Tibial nerve (tissue), 4 donors: Measurements from ENCODE around the gene HDDC3. TPM values are rescaled to one million over a fixed set of nuclear protein-coding genes. Genes with fewer than 3 reads are reported as not detected.

Source experiments
- DNase-seq, 2 donors: peaks; one replicate each; pipeline ENCODE4 v3.0.0-alpha.2; 2019; ENCODE audit warnings: low spot score in 2 of 2
- H3K27ac ChIP-seq, 4 donors: fragments of 200-600 bp; sonication (generic) in 3 of 4; one replicate each; pipeline ENCODE4 v1.5.1; 2017 to 2019; ENCODE audit warnings: mild to moderate bottlenecking in 1 of 4
- H3K27me3 ChIP-seq, 2 donors: fragments of 200-600 bp; sonication (generic) in 1 of 2; one replicate each; pipeline versions ENCODE4 v1.5.1 to v1.6.0; 2017 to 2019
- H3K36me3 ChIP-seq, 3 donors: fragments of 200-600 bp; sonication (generic); one replicate each; pipeline ENCODE4 v1.5.1; 2018 to 2019
- H3K4me1 ChIP-seq, 4 donors: fragments of 200-600 bp; sonication (generic) in 3 of 4; one replicate each; pipeline ENCODE4 v1.5.1; 2017 to 2019
- H3K4me3 ChIP-seq, 4 donors: fragments of 200-600 bp; sonication (generic) in 3 of 4; one replicate each; pipeline ENCODE4 v1.5.1; 2017 to 2019; ENCODE audit warnings: mild to moderate bottlenecking in 1 of 4, moderate library complexity in 1 of 4
- H3K9me3 ChIP-seq, 4 donors: fragments of 200-600 bp; sonication (generic) in 3 of 4; one replicate each; pipeline ENCODE4 v1.5.1; 2017 to 2019
- EP300 ChIP-seq, 2 donors: sonication (generic); formaldehyde crosslinking; IDR thresholded peaks; one replicate each; pipeline ENCODE4 v1.6.1; 2017; ENCODE audit warnings: antibody characterized with exemption in 2 of 2, mild to moderate bottlenecking in 1 of 2
- POLR2A ChIP-seq, 2 donors: fragments of 450-650 bp; IDR thresholded peaks; one replicate each; pipeline ENCODE4 v1.6.1; 2017; ENCODE audit warnings: antibody characterized with exemption in 2 of 2, mild to moderate bottlenecking in 2 of 2, moderate library complexity in 2 of 2
- WGBS, 2 donors: methylation state at CpG; one replicate each; pipeline ENCODE4 v1.1.5; 2018; 5-methylcytosine and 5-hydroxymethylcytosine counted together
- total RNA-seq, 4 donors: library from RNA; depleted of rRNA; stranded (reverse); fragments of >200 nt; gene quantifications; one replicate each; pipeline ENCODE4 v1.1.0, GENCODE V29; 2016
- TF ChIP-seq, protein P1 (sequence below), 5 experiments: fragments of 200-600 bp in 3 of 5; fragments of 450-650 bp in 2 of 5; sonication (generic) in 3 of 5; IDR thresholded peaks; one replicate each; pipeline ENCODE4 v1.5.1; 2016 to 2019; ENCODE audit warnings: antibody characterized with exemption in 5 of 5, mild to moderate bottlenecking in 3 of 5, moderate library complexity in 2 of 5

The HDDC3 gene
- total RNA-seq, 4 donors from 2014 or later, result 16.5 to 22.5 (median 18.7) TPM

DNA sequence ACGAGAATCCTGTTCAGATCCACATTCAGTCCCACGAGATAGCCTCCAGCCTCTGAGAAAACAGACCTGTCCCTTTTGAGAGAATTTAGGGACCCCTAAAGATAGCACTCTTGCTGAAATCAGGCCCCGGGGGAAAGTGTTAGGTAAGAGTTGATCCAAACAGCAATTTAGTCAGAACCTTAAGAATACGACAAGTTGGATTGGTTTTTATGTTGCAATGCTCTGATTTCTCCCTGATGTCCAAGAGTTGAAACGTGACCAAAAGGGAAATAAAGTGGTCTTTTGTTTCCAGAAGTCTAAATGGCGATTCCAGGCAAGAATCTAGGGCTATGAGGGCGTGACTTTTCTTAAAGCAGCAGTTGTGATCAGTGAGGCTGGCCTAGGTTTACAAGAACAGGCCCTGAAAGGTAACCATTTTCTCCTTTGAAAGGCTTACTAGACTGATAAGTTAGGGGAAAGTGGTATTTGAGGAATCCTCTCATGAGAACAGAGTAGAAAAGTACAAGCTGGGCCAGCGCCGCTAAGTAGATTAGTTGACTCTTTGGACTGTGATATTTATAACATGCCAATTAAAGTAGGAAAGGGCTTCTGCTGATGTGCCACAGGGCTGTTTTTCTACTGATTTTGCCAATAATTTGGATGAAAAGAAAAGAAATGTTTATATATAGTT, 24.4 kb downstream of the HDDC3 start:
- peak in 1 of 2 donors; percentile 81 for DNase-seq
- 34 to 38% methylated on average over 9 of the region's 9 CpGs for WGBS, 2 donors
- TF ChIP-seq POLR2A (IDR thresholded peaks at IDR 0.05) (no peak), EP300 (IDR thresholded peaks at IDR 0.05) (peak in 1 of 2 donors; percentile 69)
- TF ChIP-seq, protein P1, sequence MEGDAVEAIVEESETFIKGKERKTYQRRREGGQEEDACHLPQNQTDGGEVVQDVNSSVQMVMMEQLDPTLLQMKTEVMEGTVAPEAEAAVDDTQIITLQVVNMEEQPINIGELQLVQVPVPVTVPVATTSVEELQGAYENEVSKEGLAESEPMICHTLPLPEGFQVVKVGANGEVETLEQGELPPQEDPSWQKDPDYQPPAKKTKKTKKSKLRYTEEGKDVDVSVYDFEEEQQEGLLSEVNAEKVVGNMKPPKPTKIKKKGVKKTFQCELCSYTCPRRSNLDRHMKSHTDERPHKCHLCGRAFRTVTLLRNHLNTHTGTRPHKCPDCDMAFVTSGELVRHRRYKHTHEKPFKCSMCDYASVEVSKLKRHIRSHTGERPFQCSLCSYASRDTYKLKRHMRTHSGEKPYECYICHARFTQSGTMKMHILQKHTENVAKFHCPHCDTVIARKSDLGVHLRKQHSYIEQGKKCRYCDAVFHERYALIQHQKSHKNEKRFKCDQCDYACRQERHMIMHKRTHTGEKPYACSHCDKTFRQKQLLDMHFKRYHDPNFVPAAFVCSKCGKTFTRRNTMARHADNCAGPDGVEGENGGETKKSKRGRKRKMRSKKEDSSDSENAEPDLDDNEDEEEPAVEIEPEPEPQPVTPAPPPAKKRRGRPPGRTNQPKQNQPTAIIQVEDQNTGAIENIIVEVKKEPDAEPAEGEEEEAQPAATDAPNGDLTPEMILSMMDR (IDR thresholded peaks at IDR 0.05), result peak in 1 of 5 experiments; percentile 9
- H3K4me1 ChIP-seq, result peaks cover 0 to 69% (median 49%) of the 10 kb centered on the region in 4 donors
- peak overlapping the region; percentile 54 to 96 (median 82) for H3K27ac ChIP-seq
- H3K27me3 ChIP-seq, result no peaks in the 10 kb centered on the region
- H3K9me3 ChIP-seq, result no peaks in the 10 kb centered on the region
- no peak overlapping the region for H3K4me3 ChIP-seq
- H3K36me3 ChIP-seq, result peaks cover 7 to 71% (median 63%) of the 10 kb centered on the region in 3 donors

DNA sequence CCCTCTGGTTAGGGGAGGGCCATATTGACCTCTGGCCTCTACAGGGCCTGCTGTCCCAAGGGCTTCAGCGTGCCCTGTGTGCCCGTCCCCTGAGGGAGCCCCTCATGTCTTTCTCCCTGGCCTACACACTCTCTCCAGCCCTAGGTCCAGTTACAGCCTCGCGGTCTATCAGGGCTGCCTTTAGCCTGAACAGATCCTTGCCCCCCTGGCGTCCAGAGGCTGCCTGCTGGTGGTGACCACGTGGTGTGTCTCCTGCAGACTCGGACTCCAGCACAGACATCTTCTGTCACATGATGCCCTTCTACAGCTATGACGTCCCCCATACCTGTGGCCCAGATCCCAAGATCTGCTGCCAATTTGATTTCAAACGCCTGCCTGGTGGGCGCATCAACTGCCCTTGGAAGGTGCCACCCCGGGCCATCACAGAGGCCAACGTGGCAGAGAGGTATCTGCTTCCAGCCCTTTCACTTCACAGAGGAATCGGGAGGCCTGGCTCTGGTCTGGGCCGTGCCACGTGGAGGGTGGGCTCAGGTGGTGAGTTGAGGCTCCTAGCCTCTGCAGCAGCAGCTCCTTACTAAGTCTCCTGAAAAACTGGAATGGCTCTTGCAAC, 25.2 kb downstream of the HDDC3 start:
- DNase-seq, result no peak
- Histone ChIP-seq H3K4me3 (no peak overlapping the region), H3K27me3 (no peaks in the 10 kb centered on the region), H3K4me1 (peaks cover 0 to 69% (median 50%) of the 10 kb centered on the region in 4 donors), H3K9me3 (no peaks in the 10 kb centered on the region), H3K36me3 (peaks cover 5 to 63% (median 54%) of the 10 kb centered on the region in 3 donors), H3K27ac (peak overlapping the region; percentile 54 to 96 (median 82))
- WGBS, 2 donors, result 65 to 76% methylated on average over 12 to 15 of the region's 15 CpGs
- no peak for TF ChIP-seq EP300 (IDR thresholded peaks at IDR 0.05)
- TF ChIP-seq, protein P1 (IDR thresholded peaks at IDR 0.05), result no peak

DNA sequence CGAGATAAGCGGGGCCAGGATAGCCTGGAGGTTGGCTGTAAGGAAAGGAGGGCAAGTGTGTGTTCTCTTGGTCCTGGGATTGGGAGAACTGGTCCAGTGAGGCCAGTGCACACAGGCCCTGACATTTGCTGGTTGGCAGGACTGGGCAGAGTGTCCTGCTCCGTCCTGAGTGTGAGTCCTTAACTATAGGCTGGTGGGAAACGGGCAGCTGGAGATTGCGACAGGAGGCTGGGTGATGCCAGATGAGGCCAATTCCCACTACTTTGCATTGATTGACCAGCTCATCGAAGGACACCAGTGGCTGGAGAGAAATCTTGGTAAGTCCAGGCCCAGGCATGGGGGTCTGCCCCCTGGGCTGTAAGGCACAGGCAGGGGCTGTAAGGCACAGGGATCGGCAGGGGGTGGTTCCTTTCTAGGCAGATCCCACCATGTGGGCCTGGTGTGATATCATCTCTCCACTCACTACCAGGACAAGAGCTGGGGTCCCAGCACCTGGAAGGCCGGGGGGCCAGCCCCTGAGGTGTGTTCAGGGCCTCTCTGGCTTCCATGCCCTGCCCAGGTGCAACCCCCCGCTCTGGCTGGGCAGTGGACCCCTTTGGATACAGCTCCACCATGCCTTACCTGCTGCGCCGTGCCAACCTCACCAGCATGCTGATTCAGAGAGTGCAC, 26.0 kb downstream of the HDDC3 start:
- Histone ChIP-seq H3K9me3 (no peaks in the 10 kb centered on the region), H3K4me1 (peaks cover 0 to 77% (median 57%) of the 10 kb centered on the region in 4 donors), H3K36me3 (peaks cover 4 to 55% (median 48%) of the 10 kb centered on the region in 3 donors), H3K4me3 (no peak overlapping the region), H3K27ac (peak overlapping the region; percentile 19 to 96 (median 82)), H3K27me3 (no peaks in the 10 kb centered on the region)
- TF ChIP-seq EP300 (IDR thresholded peaks at IDR 0.05) (no peak), POLR2A (IDR thresholded peaks at IDR 0.05) (no peak)
- TF ChIP-seq, protein P1 (IDR thresholded peaks at IDR 0.05), result no peak
- no peak for DNase-seq
- 80 to 88% methylated on average over 8 to 11 of the region's 11 CpGs for WGBS, 2 donors

DNA sequence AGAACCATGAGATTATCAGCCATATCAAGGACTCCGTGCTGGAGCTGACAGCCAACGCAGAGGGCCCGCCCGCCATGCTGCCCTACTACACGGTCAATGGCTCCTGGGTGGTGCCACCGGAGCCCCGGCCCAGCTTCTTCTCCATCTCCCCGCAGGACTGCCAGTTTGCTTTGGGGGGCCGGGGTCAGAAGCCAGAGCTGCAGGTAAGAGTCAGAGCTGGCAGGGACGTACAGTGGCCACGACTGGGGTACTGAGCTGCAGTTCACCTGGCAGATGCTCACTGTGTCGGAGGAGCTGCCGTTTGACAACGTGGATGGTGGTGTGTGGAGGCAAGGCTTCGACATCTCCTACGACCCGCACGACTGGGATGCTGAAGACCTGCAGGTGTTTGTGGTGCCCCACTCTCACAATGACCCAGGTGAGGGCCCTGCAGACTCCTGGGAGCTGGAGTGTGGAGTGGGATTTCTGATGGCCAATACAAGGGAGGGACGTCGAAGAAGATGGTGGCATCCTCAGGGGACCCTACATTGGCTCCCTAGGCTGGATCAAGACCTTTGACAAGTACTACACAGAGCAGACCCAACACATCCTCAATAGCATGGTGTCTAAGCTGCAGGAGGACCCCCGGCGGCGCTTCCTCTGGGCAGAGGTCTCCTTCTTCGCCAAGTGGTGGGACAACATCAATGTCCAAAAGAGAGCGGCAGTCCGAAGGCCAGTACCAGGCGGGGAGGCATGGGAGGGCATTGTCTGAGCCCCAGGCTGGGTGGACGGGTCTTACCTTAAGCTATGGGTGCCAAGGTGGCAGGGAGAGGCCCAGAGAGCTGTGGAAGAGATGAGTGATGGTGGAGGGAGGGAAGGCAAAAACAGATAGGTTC, 26.8 kb downstream of the HDDC3 start:
- peaks cover 0 to 47% (median 40%) of the 10 kb centered on the region in 3 donors for H3K36me3 ChIP-seq
- DNase-seq, result no peak
- peak overlapping the region in 3 of 4 donors; percentile 71 to 96 (median 94) for H3K27ac ChIP-seq
- 92 to 95% methylated on average over 26 to 28 of the region's 28 CpGs for WGBS, 2 donors
- no peak for TF ChIP-seq EP300 (IDR thresholded peaks at IDR 0.05)
- TF ChIP-seq POLR2A (IDR thresholded peaks at IDR 0.05), result no peak
- TF ChIP-seq, protein P1 (IDR thresholded peaks at IDR 0.05), result no peak
- H3K4me3 ChIP-seq, result no peak overlapping the region
- H3K4me1 ChIP-seq, result peaks cover 0 to 80% (median 60%) of the 10 kb centered on the region in 4 donors
- no peaks in the 10 kb centered on the region for H3K9me3 ChIP-seq
- H3K27me3 ChIP-seq, result no peaks in the 10 kb centered on the region
